Nephron (organoid): ENCODE data around the gene MORN1.

Experiments
- H3K27ac Mint-ChIP-seq, 3 experiments: 2 replicates each; pipeline ENCODE4 v1.8.0; 2020; ENCODE audit warnings: mixed read lengths in 3 of 3, mild to moderate bottlenecking in 2 of 3, moderate library complexity in 1 of 3
- H3K27me3 Mint-ChIP-seq: 2 replicates; pipeline ENCODE4 v1.8.0; 2021; ENCODE audit warnings: low read depth, mild to moderate bottlenecking, moderate library complexity, mixed read lengths
- H3K36me3 Mint-ChIP-seq: 2 replicates; pipeline ENCODE4 v1.8.0; 2020; ENCODE audit warnings: low read depth, mixed read lengths
- H3K4me1 Mint-ChIP-seq: 2 replicates; pipeline ENCODE4 v1.8.0; 2020; ENCODE audit warnings: mixed read lengths
- H3K4me3 Mint-ChIP-seq, 3 experiments: 2 replicates each; pipeline ENCODE4 v1.8.0; 2020; ENCODE audit warnings: mild to moderate bottlenecking in 3 of 3, mixed read lengths in 3 of 3, moderate library complexity in 2 of 3
- H3K9me3 Mint-ChIP-seq: 2 replicates; pipeline ENCODE4 v1.8.0; 2020; ENCODE audit warnings: mixed read lengths
- TF ChIP-seq, protein P1 (sequence below), 3 experiments: fragments of 200-600 bp; sonication (generic); IDR thresholded peaks; one replicate each; pipeline ENCODE4 v1.5.0; 2021; ENCODE audit warnings: antibody characterized with exemption in 3 of 3; ENCODE audit not compliant: unreplicated experiment in 3 of 3

The MORN1 gene

DNA sequence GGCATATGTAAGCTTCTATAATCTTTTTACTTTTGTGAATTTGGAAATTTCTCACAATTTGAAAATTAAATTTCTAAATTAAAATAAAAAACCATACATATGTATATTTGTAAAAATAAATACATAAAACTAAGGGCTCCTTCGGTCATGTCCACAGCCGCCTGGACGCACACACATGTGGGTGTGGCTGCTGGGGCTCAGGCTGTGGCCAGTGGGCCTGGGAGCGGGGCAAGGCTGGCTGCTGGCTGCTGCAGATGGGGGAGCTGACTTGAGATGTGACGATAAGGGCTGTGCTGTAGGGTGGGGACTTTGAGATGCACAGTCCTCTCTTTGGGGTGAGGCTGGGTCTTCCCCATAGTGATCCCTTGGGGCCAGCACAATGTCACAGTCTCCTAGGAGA is 5.1 kb upstream of the MORN1 start:
- Mint-ChIP-seq H3K27me3 (no peaks in the 10 kb centered on the region), H3K27ac (no peak overlapping the region), H3K4me3 (peak overlapping the region in 2 of 3 experiments; percentile 30 to 49), H3K9me3 (no peaks in the 10 kb centered on the region), H3K36me3 (peaks cover 47% of the 10 kb centered on the region), H3K4me1 (peaks cover 19% of the 10 kb centered on the region)
- TF ChIP-seq, protein P1, sequence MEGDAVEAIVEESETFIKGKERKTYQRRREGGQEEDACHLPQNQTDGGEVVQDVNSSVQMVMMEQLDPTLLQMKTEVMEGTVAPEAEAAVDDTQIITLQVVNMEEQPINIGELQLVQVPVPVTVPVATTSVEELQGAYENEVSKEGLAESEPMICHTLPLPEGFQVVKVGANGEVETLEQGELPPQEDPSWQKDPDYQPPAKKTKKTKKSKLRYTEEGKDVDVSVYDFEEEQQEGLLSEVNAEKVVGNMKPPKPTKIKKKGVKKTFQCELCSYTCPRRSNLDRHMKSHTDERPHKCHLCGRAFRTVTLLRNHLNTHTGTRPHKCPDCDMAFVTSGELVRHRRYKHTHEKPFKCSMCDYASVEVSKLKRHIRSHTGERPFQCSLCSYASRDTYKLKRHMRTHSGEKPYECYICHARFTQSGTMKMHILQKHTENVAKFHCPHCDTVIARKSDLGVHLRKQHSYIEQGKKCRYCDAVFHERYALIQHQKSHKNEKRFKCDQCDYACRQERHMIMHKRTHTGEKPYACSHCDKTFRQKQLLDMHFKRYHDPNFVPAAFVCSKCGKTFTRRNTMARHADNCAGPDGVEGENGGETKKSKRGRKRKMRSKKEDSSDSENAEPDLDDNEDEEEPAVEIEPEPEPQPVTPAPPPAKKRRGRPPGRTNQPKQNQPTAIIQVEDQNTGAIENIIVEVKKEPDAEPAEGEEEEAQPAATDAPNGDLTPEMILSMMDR (IDR thresholded peaks at IDR 0.05; ENCODE audit: unreplicated experiment in 3 of 3): no peak

DNA sequence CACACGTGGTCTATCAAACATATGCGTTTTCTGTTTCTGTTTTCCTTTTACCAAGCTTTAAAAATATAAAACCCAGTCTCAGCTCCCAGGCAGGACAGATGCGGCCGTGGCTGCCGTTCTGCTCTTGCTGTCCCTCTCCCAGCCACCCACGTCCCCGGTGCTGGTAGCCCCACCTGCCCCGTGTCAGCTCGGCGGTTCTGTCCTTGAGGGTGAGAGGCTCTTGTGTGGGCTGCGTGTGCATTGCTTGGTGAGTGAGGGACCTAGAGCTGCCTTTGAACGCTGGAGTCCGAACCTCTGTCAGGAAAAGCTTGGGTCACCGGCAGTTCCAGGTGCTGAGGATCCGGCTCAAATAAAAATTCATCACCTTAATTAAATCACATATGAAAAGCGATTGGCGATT is 4.7 kb upstream of the MORN1 start:
- Mint-ChIP-seq H3K27ac (no peak overlapping the region), H3K27me3 (no peaks in the 10 kb centered on the region), H3K4me3 (no peak overlapping the region), H3K9me3 (no peaks in the 10 kb centered on the region), H3K36me3 (peaks cover 45% of the 10 kb centered on the region), H3K4me1 (peaks cover 19% of the 10 kb centered on the region)
- TF ChIP-seq, protein P1 (IDR thresholded peaks at IDR 0.05; ENCODE audit: unreplicated experiment in 3 of 3): no peak

DNA sequence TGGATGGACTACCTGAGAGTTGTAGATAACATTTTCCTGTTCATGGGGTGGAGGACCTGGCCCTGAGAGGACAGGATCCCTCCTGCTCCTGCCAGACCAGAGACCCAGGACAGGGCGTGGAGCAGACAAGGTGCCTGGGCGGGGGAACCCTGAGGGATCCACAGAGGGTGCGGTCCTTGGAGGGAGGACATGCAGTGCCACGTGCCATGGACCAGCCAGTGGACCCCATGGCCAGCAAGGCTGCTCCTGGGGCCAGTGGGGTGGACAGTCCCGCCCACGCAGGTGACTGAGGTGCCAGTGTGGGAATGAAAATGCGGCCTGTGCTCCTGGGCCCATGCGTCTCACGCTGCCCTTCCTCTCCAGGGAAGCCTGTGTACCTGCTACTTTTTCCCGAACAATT is 3.9 kb upstream of the MORN1 start:
- Mint-ChIP-seq H3K4me1 (peaks cover 20% of the 10 kb centered on the region), H3K36me3 (peaks cover 38% of the 10 kb centered on the region), H3K27me3 (no peaks in the 10 kb centered on the region), H3K4me3 (peak overlapping the region in 2 of 3 experiments; percentile 44 to 48), H3K9me3 (no peaks in the 10 kb centered on the region), H3K27ac (no peak overlapping the region)
- TF ChIP-seq, protein P1 (IDR thresholded peaks at IDR 0.05; ENCODE audit: unreplicated experiment in 3 of 3): no peak

DNA sequence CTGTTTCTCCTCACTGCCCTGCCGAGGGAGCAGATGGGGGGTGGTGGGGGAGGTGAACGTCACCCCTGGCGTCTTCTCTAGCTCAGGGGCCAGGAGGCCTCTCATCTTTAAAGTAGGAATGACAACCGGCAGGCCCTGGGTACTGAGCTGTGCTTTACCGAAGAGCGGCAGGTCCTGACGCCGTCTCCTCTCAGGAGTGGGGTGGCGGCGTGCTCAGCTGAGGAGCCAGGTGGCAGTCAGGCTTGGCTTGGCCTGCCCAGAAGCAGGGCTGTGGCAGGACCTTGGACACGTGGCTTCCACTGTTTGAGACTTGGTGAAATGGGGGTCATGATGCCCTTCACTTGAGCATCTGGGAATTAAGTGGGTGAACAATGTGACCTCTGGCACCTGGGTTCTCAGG is 3.4 kb upstream of the MORN1 start:
- no peak overlapping the region for H3K27ac Mint-ChIP-seq
- TF ChIP-seq, protein P1 (IDR thresholded peaks at IDR 0.05; ENCODE audit: unreplicated experiment in 3 of 3): no peak
- no peaks in the 10 kb centered on the region for H3K9me3 Mint-ChIP-seq
- no peaks in the 10 kb centered on the region for H3K27me3 Mint-ChIP-seq
- peak overlapping the region; percentile 34 to 48 (median 44) for H3K4me3 Mint-ChIP-seq
- peaks cover 25% of the 10 kb centered on the region for H3K4me1 Mint-ChIP-seq
- H3K36me3 Mint-ChIP-seq: peaks cover 35% of the 10 kb centered on the region

DNA sequence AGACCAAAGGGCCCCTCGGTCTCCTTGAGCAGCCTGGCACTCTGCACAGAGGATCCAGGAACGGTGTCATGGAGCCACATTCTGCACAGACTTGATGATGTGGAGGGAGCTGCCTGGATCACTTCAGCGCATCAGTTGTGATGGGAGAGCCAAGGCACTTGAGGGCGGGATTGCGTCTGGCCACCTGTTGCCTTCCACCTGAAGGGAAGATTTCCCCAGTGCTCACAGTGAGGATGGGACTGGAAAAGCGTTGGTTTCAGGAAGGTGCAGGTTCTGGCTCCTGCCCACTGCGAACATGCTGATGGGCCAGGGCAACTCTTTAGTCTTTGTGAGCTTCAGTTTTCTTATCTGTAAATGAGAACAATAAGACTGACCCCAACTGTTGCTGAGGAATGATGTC is 2.9 kb upstream of the MORN1 start:
- no peaks in the 10 kb centered on the region for H3K27me3 Mint-ChIP-seq
- H3K36me3 Mint-ChIP-seq: peaks cover 31% of the 10 kb centered on the region
- no peak overlapping the region for H3K27ac Mint-ChIP-seq
- H3K9me3 Mint-ChIP-seq: no peaks in the 10 kb centered on the region
- H3K4me3 Mint-ChIP-seq: peak overlapping the region; percentile 23 to 97 (median 94)
- peaks cover 30% of the 10 kb centered on the region for H3K4me1 Mint-ChIP-seq
- TF ChIP-seq, protein P1 (IDR thresholded peaks at IDR 0.05; ENCODE audit: unreplicated experiment in 3 of 3): no peak

DNA sequence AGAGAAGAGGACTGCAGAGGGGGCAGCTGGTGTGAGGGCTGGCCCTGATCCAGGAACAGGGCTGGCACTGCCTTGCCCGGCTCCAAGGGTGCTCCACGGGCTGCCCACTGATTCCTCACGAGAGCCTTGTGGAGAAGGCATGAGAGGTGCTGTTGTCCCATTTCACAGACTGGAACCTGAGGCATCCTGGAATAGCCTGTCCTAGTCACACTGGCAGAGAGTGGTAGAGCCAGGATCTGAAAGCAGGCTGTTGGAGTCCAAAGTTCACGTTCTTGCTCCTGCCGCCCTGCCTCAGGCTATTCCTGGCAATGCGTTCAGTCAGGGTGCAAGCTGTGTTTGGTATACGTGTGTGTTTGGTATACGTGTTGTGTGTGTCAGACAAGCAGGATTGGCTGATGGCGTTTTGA is 2.1 kb upstream of the MORN1 start:
- TF ChIP-seq, protein P1 (IDR thresholded peaks at IDR 0.05; ENCODE audit: unreplicated experiment in 3 of 3): no peak
- peaks cover 30% of the 10 kb centered on the region for H3K4me1 Mint-ChIP-seq
- H3K9me3 Mint-ChIP-seq: no peaks in the 10 kb centered on the region
- no peak overlapping the region for H3K27ac Mint-ChIP-seq
- H3K27me3 Mint-ChIP-seq: no peaks in the 10 kb centered on the region
- H3K4me3 Mint-ChIP-seq: peak overlapping the region; percentile 85 to 97 (median 94)
- peaks cover 26% of the 10 kb centered on the region for H3K36me3 Mint-ChIP-seq
